ENCODE measurements around the gene MEIS1.
A peak's percentile ranks its signal among the peaks of the same experiment; 100 is the strongest.

The MEIS1 gene

GRCh38 chr2:66565291-66565690, 130.4 kb downstream of the MEIS1 start:
- H3K4me1 ChIP-seq (ENCODE audit: control insufficient read depth in 2 of 2, insufficient read depth in 1 of 2, low read depth in 1 of 2, low read length in 2 of 2): peaks cover 20 to 49% of the 10 kb centered on the region in 2 donors

GRCh38 chr2:66566726-66567399, 131.9 kb downstream of the MEIS1 start:
- H2BK120ac ChIP-seq (ENCODE audit: low read depth, low read length): no peak overlapping the region
- no peak overlapping the region for H2BK15ac ChIP-seq (ENCODE audit: low read length)
- H4K8ac ChIP-seq (ENCODE audit: low read depth, low read length): no peak overlapping the region
- no peak overlapping the region for H2AFZ ChIP-seq (ENCODE audit: low read length)
- no peak for DNase-seq (ENCODE audit: low spot score)
- H3K79me1 ChIP-seq (ENCODE audit: low read depth, low read length): no peaks in the 10 kb centered on the region
- peaks cover 0 to 33% of the 10 kb centered on the region in 2 donors for H3K36me3 ChIP-seq (replicated peaks in 1 of 2; ENCODE audit: control insufficient read depth in 2 of 2, insufficient read depth in 2 of 2, low read length in 2 of 2)
- no peak overlapping the region for H3K9ac ChIP-seq (ENCODE audit: low read depth, low read length, poor library complexity)
- no peak overlapping the region for H3K23ac ChIP-seq (ENCODE audit: low read depth, low read length, poor library complexity)
- no peak overlapping the region for H4K91ac ChIP-seq (ENCODE audit: low read depth, low read length, poor library complexity)
- H2BK12ac ChIP-seq (ENCODE audit: low read length): no peak overlapping the region
- no peaks in the 10 kb centered on the region for H3K27me3 ChIP-seq (ENCODE audit: control insufficient read depth in 3 of 3, insufficient read depth in 3 of 3, low read depth in 1 of 3, low read length in 3 of 3)
- H2AK5ac ChIP-seq (ENCODE audit: low read depth, low read length): no peak overlapping the region
- H3K4me2 ChIP-seq (ENCODE audit: insufficient read depth, low read length, poor library complexity, severe bottlenecking): no peak overlapping the region
- no peak overlapping the region for H3K18ac ChIP-seq (ENCODE audit: low read length)
- peaks cover 27 to 48% of the 10 kb centered on the region in 2 donors for H3K4me1 ChIP-seq (ENCODE audit: control insufficient read depth in 2 of 2, insufficient read depth in 1 of 2, low read depth in 1 of 2, low read length in 2 of 2)
- H3K4ac ChIP-seq (ENCODE audit: low read length): no peak overlapping the region
- no CpG with 5 or more reads among the region's 2 CpGs for WGBS, 2 donors (ENCODE audit: extremely low coverage in 2 of 2, insufficient read length in 2 of 2, insufficient replicate concordance in 1 of 2)
- no peaks in the 10 kb centered on the region for H3K9me3 ChIP-seq (replicated peaks in 1 of 2; ENCODE audit: control insufficient read depth in 2 of 2, insufficient read depth in 1 of 2, low read depth in 1 of 2, low read length in 2 of 2)
- peak overlapping the region; percentile 44 for H3K27ac ChIP-seq (replicated peaks; ENCODE audit: low read length)
- H2BK5ac ChIP-seq (ENCODE audit: low read length): no peak overlapping the region
- H3K14ac ChIP-seq (ENCODE audit: low read length): no peak overlapping the region
- no peak overlapping the region for H3K4me3 ChIP-seq (ENCODE audit: low read length in 2 of 2)

More at GRCh38 chr2:66565291-66565690, 130.4 kb downstream of the MEIS1 start:
- WGBS, 2 donors (ENCODE audit: extremely low coverage in 2 of 2, insufficient read length in 2 of 2, insufficient replicate concordance in 1 of 2): no CpG with 5 or more reads among the region's 1 CpG
- peaks cover 0 to 18% of the 10 kb centered on the region in 2 donors for H3K36me3 ChIP-seq (replicated peaks in 1 of 2; ENCODE audit: control insufficient read depth in 2 of 2, insufficient read depth in 2 of 2, low read length in 2 of 2)
- H2BK5ac ChIP-seq (ENCODE audit: low read length): no peak overlapping the region
- no peak overlapping the region for H4K91ac ChIP-seq (ENCODE audit: low read depth, low read length, poor library complexity)
- no peaks in the 10 kb centered on the region for H3K9me3 ChIP-seq (replicated peaks in 1 of 2; ENCODE audit: control insufficient read depth in 2 of 2, insufficient read depth in 1 of 2, low read depth in 1 of 2, low read length in 2 of 2)
- DNase-seq (ENCODE audit: low spot score): no peak
- no peak overlapping the region for H3K9ac ChIP-seq (ENCODE audit: low read depth, low read length, poor library complexity)
- H3K4me2 ChIP-seq (ENCODE audit: insufficient read depth, low read length, poor library complexity, severe bottlenecking): no peak overlapping the region
- H2BK120ac ChIP-seq (ENCODE audit: low read depth, low read length): no peak overlapping the region
- H2AFZ ChIP-seq (ENCODE audit: low read length): no peak overlapping the region
- H3K23ac ChIP-seq (ENCODE audit: low read depth, low read length, poor library complexity): no peak overlapping the region
- no peak overlapping the region for H2AK5ac ChIP-seq (ENCODE audit: low read depth, low read length)
- no peak overlapping the region for H3K18ac ChIP-seq (ENCODE audit: low read length)
- no peak overlapping the region for H3K14ac ChIP-seq (ENCODE audit: low read length)
- H3K79me1 ChIP-seq (ENCODE audit: low read depth, low read length): no peaks in the 10 kb centered on the region
- no peak overlapping the region for H2BK12ac ChIP-seq (ENCODE audit: low read length)
- H2BK15ac ChIP-seq (ENCODE audit: low read length): no peak overlapping the region
- no peak overlapping the region for H3K27ac ChIP-seq (replicated peaks; ENCODE audit: low read length)
- no peaks in the 10 kb centered on the region for H3K27me3 ChIP-seq (ENCODE audit: control insufficient read depth in 3 of 3, insufficient read depth in 3 of 3, low read depth in 1 of 3, low read length in 3 of 3)
- no peak overlapping the region for H3K4me3 ChIP-seq (ENCODE audit: low read length in 2 of 2)
- no peak overlapping the region for H3K4ac ChIP-seq (ENCODE audit: low read length)
- no peak overlapping the region for H4K8ac ChIP-seq (ENCODE audit: low read depth, low read length)

GRCh38 chr2:66567729-66568128, 132.8 kb downstream of the MEIS1 start:
- no peak overlapping the region for H3K4me2 ChIP-seq (ENCODE audit: insufficient read depth, low read length, poor library complexity, severe bottlenecking)
- H3K79me1 ChIP-seq (ENCODE audit: low read depth, low read length): no peaks in the 10 kb centered on the region
- H3K4me3 ChIP-seq (ENCODE audit: low read length in 2 of 2): no peak overlapping the region
- H3K14ac ChIP-seq (ENCODE audit: low read length): no peak overlapping the region
- H3K4me1 ChIP-seq (ENCODE audit: control insufficient read depth in 2 of 2, insufficient read depth in 1 of 2, low read depth in 1 of 2, low read length in 2 of 2): peaks cover 29 to 42% of the 10 kb centered on the region in 2 donors
- no peak overlapping the region for H2BK120ac ChIP-seq (ENCODE audit: low read depth, low read length)
- no peak for DNase-seq (ENCODE audit: low spot score)
- H3K23ac ChIP-seq (ENCODE audit: low read depth, low read length, poor library complexity): no peak overlapping the region
- H3K36me3 ChIP-seq (replicated peaks in 1 of 2; ENCODE audit: control insufficient read depth in 2 of 2, insufficient read depth in 2 of 2, low read length in 2 of 2): peaks cover 0 to 40% of the 10 kb centered on the region in 2 donors
- no peak overlapping the region for H2AK5ac ChIP-seq (ENCODE audit: low read depth, low read length)
- H4K91ac ChIP-seq (ENCODE audit: low read depth, low read length, poor library complexity): no peak overlapping the region
- no peak overlapping the region for H2BK5ac ChIP-seq (ENCODE audit: low read length)
- H3K4ac ChIP-seq (ENCODE audit: low read length): no peak overlapping the region
- H4K8ac ChIP-seq (ENCODE audit: low read depth, low read length): no peak overlapping the region
- H2AFZ ChIP-seq (ENCODE audit: low read length): no peak overlapping the region
- no peak overlapping the region for H2BK15ac ChIP-seq (ENCODE audit: low read length)
- no peaks in the 10 kb centered on the region for H3K27me3 ChIP-seq (ENCODE audit: control insufficient read depth in 3 of 3, insufficient read depth in 3 of 3, low read depth in 1 of 3, low read length in 3 of 3)
- H2BK12ac ChIP-seq (ENCODE audit: low read length): no peak overlapping the region
- no peak overlapping the region for H3K18ac ChIP-seq (ENCODE audit: low read length)
- no peaks in the 10 kb centered on the region for H3K9me3 ChIP-seq (replicated peaks in 1 of 2; ENCODE audit: control insufficient read depth in 2 of 2, insufficient read depth in 1 of 2, low read depth in 1 of 2, low read length in 2 of 2)
- WGBS, 2 donors (ENCODE audit: extremely low coverage in 2 of 2, insufficient read length in 2 of 2, insufficient replicate concordance in 1 of 2): no CpG with 5 or more reads among the region's 2 CpGs
- no peak overlapping the region for H3K9ac ChIP-seq (ENCODE audit: low read depth, low read length, poor library complexity)
- H3K27ac ChIP-seq (replicated peaks; ENCODE audit: low read length): no peak overlapping the region

GRCh38 chr2:66568650-66569300, 133.8 kb downstream of the MEIS1 start:
- no peak overlapping the region for H2AK5ac ChIP-seq (ENCODE audit: low read depth, low read length)
- no peak overlapping the region for H3K4ac ChIP-seq (ENCODE audit: low read length)
- no peak overlapping the region for H3K4me3 ChIP-seq (ENCODE audit: low read length in 2 of 2)
- H3K4me2 ChIP-seq (ENCODE audit: insufficient read depth, low read length, poor library complexity, severe bottlenecking): no peak overlapping the region
- no CpG with 5 or more reads among the region's 4 CpGs for WGBS, 2 donors (ENCODE audit: extremely low coverage in 2 of 2, insufficient read length in 2 of 2, insufficient replicate concordance in 1 of 2)
- H3K27ac ChIP-seq (replicated peaks; ENCODE audit: low read length): no peak overlapping the region
- H3K9me3 ChIP-seq (replicated peaks in 1 of 2; ENCODE audit: control insufficient read depth in 2 of 2, insufficient read depth in 1 of 2, low read depth in 1 of 2, low read length in 2 of 2): no peaks in the 10 kb centered on the region
- H3K27me3 ChIP-seq (ENCODE audit: control insufficient read depth in 3 of 3, insufficient read depth in 3 of 3, low read depth in 1 of 3, low read length in 3 of 3): no peaks in the 10 kb centered on the region
- no peak overlapping the region for H3K23ac ChIP-seq (ENCODE audit: low read depth, low read length, poor library complexity)
- no peak overlapping the region for H3K14ac ChIP-seq (ENCODE audit: low read length)
- H3K36me3 ChIP-seq (replicated peaks in 1 of 2; ENCODE audit: control insufficient read depth in 2 of 2, insufficient read depth in 2 of 2, low read length in 2 of 2): peaks cover 0 to 40% of the 10 kb centered on the region in 2 donors
- H4K8ac ChIP-seq (ENCODE audit: low read depth, low read length): no peak overlapping the region
- no peak for DNase-seq (ENCODE audit: low spot score)
- H3K4me1 ChIP-seq (ENCODE audit: control insufficient read depth in 2 of 2, insufficient read depth in 1 of 2, low read depth in 1 of 2, low read length in 2 of 2): peaks cover 29 to 36% of the 10 kb centered on the region in 2 donors
- no peak overlapping the region for H3K18ac ChIP-seq (ENCODE audit: low read length)
- no peak overlapping the region for H2BK15ac ChIP-seq (ENCODE audit: low read length)
- H2BK120ac ChIP-seq (ENCODE audit: low read depth, low read length): no peak overlapping the region
- H2BK5ac ChIP-seq (ENCODE audit: low read length): no peak overlapping the region
- H2AFZ ChIP-seq (ENCODE audit: low read length): no peak overlapping the region
- H3K9ac ChIP-seq (ENCODE audit: low read depth, low read length, poor library complexity): no peak overlapping the region
- no peaks in the 10 kb centered on the region for H3K79me1 ChIP-seq (ENCODE audit: low read depth, low read length)
- H2BK12ac ChIP-seq (ENCODE audit: low read length): no peak overlapping the region
- H4K91ac ChIP-seq (ENCODE audit: low read depth, low read length, poor library complexity): no peak overlapping the region

All from neuronal stem cell (in vitro differentiated cells).